ENCODE measurements around the gene ZNF479.
"Not testable (repeated sequence)": the region's sequence is repeated elsewhere in the genome, so short reads cannot be mapped to it uniquely, and the experiment has no call there.

ZNF479 gene

DNA sequence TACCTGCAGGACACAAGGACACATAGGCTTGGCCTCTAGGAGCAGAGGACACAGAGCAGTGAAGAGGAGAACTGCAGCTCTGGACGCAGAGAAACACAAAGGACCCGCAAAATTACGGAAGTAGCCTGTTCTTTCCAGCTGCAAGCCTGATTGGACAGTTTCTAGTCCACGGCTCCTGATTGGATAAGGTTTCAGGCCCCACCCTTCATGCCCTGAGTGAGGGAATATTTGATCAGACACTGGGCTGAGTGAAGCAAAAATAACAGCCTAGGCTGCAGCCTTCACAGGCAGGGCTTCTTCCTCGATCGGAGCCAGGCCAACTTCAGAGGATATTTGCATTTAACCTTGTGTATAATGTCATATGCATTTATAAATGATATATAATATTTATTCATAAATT lies at the start of gene ZNF479:
ZNF479 (minus strand) TSS at position 101 of the 400 bp plus-strand sequence. CDS start 112 bp downstream, outside the sequence.
- not testable (repeated sequence) for FAIRE-seq; DNase-seq (ENCODE audit: low spot score)

DNA sequence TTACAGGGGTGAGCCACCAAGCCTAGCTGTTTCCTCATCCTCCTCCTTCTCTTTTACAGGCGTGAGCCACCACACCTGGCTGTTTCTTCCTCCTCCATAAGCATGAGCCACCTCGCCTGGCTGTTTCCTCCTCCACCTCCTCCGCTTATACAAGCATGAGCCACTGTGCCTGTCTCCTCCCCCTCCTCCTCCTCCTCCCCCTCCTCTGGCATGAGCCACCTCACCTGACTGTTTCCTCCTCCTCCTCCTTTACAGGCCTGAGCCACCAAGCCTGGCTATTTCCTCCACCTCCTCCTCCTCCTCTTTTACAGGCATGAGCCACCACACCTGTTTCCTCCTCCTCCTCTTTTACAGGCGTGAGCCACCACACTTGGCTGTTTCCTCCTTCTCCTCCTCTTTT lies 49.8 kb upstream of the ZNF479 start:
- DNase-seq (ENCODE audit: low spot score) (no peak), FAIRE-seq (no peak)

DNA sequence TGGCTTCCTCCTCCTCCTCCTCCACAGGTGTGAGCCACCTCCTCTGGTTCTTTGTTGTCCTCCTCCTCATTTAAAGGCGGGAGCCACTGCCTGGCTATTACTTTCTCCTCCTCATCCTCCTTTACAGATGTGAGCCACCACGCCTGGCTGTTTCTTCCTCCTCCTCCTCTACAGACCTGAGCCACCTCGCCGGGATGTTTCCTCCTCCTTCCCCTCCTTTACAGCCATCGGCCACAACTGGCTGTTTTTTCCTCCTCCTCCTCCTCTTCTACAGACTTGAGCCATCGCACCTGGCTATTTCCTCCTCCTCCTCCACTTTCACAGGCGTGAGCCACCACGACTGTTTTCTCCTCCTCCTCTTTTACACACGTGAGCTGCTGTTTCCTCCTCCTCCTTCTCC lies 49.0 kb upstream of the ZNF479 start:
- no peak for DNase-seq (ENCODE audit: low spot score)
- no peak for FAIRE-seq

DNA sequence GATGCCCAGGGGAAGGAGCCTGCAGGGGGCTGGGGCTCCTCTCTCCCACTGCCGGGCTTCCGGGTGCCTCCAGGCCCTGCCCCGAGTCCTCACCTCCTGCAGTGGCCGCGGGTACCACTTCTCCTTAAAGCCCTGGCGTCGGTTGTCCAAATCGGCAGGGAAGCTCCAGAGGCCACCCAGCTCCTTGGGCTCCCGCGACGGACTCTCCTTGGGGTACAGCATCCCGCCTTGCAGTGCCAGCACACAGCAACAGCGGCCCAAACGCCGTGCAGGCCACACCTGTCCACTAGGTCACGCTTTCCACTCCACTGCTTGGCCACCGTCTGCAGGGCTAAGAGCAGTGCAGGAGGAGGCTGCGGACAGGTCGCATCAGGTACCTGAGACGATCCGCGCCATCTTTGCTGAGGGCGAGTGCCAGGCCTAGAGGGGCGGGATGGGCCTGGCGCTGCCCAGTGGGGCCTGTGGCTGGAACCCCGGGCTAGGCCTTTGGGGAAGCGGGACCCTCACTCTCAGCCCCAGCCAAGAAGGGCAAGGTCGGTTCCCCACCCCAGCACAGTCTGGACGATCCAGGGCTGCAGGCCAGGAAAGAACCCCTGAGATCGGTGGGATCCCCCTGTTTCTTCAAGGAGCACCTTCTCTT lies 47.7 kb upstream of the ZNF479 start:
- no peak for FAIRE-seq
- no peak for DNase-seq (ENCODE audit: low spot score)

DNA sequence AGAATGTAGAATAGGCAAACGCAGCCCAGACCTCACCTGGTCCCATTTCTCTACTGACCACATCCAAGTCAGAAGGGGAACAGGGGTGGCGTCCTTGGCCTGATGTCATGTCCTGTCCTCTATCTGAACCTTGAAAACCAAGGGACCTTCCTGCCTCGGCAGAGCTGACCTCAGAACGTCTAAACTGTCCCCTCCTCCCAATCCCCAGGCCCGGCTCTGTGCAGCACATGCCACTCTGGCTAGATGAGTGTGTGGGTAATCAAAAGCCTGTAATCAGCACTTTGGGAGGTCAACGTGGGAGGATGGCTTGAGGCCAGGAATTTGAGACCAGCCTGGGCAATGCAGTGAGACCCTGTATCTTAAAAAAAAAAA lies 46.5 kb upstream of the ZNF479 start:
- FAIRE-seq: no peak

DNA sequence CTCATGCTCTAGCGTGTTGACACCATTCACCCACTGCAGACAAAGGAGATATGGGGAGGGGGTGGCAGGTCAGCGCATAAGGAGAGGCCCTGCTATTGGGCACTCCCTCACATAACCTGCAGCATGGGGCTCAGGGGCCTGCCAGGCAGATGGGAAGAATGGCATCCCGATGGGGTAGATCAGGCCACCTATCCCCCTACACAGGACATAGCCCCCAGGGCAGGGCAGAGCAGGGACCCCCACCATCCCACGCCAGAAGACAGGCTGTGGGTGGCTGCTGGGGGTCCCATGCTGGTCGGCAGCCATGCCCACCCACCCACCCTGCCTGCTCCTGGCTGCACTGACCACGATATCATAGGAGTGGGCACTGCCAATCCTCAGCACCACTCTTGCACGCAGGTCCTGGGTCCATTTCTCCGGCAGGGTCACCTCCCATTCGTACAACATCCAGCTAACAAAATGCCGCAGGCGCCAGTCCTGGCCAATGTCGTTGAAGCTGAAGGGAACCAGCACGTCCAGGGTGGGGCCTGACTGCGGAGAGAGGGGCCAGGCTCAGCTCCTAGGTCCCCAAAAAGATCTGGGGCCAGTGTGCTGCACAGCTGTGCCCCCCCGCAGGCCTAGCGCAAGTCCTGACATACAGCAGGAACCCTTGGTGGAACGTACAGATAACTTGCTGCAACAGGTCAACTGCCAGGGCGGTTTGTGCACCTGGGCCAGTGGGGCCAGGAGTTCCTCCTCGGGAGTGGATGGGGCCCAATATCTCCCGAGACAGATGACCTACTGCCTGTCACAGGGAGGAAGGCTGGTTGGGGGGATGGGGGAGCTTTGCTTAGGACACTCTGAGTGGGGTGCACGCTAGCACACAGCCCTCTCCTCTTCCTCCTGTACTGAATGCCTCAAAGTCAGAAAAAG lies 45.9 kb upstream of the ZNF479 start:
- DNase-seq (ENCODE audit: low spot score) (no peak), FAIRE-seq (no peak)

More for the DNA sequence above, 46.5 kb upstream of the ZNF479 start:
- DNase-seq (ENCODE audit: low spot score): no peak

DNA sequence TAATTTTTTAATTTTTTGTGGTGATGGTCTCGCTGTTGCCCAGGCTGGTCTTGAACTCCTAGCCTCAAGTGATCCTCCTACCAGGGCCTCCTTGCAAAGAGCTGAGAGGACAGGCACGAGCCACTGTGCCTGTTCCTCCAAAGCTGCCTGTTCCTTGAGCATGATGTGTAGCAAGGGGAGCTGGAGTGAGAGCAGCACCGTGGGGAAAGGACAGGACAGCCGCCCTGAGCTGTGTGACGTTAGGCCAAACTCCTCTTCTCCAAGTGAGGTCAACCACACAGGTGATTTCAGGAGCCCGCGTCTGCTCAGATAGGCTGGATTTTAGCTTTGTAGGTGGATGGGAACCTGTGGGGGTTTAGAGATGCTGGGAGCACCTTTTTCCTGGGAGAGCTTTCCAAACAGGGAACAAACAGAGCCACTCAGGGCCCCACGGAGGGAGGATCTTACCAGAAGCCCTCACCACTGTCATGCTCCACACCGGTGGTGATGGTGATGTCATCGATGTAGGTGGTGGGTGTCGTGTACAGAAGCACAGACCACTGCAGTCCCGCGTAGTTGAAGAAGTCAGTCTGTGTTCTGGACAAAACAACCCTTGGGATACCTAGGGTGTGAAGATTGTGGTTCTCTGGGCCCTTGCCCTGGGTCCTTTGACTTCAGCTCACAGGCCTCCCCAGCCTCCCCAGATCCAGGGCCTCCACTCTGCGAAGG lies 44.8 kb upstream of the ZNF479 start:
- FAIRE-seq (no peak), DNase-seq (ENCODE audit: low spot score) (no peak)

DNA sequence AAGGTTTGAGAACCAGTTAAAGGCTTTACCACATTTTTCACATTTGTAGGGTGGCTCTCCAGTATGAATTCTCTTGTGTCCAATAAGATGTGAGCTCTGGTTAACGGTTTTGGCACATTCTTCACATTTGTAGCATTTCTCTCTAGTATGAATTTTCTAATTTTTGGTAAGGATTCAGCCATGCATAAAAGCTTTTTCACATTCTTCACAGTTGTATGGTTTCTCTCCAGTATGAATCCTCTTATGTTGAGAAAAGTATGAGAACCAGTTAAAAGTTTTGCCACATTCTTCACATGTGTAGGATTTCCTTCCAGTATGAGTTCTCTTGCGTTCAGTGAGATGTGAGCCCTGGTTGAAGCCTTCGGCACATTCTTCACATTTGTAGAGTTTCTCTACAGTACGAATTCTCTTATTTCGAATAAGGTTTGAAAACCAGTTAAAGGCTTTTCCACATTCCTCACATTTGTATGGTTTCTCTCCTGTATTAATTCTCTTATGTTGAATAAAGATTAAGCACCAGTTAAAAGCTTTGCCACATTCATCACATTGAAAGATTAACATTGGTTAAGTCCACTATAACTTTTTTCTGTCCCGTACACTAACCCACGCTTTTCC lies 33.2 kb upstream of the ZNF479 start:
- FAIRE-seq: no peak
- DNase-seq (ENCODE audit: low spot score): no peak

DNA sequence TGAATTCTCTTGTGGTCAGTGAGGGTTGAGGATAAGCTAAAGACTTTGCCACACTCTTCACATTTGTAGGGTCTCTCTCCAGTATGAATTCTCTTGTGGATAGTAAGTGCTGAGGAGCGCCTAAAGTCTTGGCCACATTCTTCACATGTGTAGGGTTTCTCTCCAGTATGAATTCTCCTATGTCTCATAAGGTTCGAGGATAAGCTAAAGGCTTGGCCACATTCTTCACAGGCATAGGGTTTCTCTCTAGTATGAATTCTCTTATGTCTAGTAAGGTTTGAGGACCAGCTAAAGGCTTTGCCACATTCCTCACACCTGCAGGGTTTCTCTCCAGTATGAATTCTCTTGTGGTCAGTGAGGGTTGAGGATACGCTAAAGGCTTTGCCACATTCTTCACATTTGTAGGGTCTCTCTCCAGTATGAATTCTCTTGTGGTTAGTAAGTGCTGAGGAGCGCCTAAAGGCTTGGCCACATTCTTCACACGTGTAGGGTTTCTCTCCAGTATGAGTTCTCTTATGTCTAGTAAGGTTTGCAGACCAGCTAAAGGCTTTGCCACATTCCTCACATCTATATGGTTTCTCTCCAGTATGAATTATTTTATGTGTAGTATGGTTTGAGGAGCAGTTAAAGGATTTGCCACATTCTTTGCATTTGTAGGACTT lies 12.0 kb downstream of the ZNF479 start:
- DNase-seq (ENCODE audit: low spot score); FAIRE-seq: not testable (repeated sequence)
